Measurements from ENCODE around the gene TMEM108.

The TMEM108 gene

DNA sequence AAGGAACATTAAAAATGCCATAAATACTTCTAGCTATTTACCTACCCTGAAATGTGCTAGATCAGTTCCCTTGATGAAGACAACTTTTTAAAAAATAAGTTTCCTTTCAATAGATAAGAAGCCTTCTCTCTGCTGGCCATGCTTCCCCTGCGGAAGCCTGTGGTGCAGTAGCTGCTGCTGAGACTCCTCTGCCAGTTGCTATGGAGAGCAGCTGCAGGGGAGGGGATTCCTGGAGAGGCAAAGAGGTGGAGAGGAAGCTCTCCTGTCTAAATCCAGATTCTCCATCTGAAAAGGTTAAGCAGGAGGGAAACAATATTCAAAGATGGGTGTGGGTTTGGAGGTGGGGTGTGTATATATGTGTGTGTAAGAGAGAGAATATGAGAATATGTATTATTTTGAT is 291.9 kb downstream of the TMEM108 start:
- no peak for FAIRE-seq
- DNase-seq (ENCODE audit: insufficient read length, low spot score), result no peak
- no peak for TF ChIP-seq PAX5 (IDR thresholded peaks at IDR 0.05; ENCODE audit: insufficient read depth, low read length, severe bottlenecking)
- TF ChIP-seq POU2F2 (IDR thresholded peaks at IDR 0.05; ENCODE audit: low read depth, low read length), result no peak
- no peak for TF ChIP-seq POLR2AphosphoS5 (IDR thresholded peaks at IDR 0.05; ENCODE audit: low read depth, low read length)
- no peak for TF ChIP-seq TAF1 (IDR thresholded peaks at IDR 0.05; ENCODE audit: low read depth, low read length)
- TF ChIP-seq SPI1 (IDR thresholded peaks at IDR 0.05; ENCODE audit: low read depth, low read length), result no peak
- no peak for TF ChIP-seq POLR2A (IDR thresholded peaks at IDR 0.05; ENCODE audit: low read depth, low read length)

DNA sequence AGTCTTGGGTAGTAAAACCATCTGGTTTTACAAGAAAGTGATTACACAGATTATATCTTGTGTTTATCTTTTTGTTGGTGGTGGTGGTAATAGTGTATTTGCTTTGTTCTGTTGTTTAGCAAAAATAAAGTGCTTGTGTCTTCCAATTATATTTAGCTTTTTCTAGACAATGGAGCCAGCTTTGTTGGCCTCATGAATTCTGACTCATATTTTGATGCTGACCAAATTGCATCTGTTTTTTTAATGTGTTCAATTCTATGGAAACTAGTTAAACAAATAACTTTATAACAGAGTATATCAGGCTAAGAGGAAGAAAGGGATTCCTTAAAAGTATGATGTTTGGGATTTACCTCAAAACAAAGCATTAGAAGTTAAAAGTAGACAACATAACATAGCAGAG is 292.3 kb downstream of the TMEM108 start:
- no peak for FAIRE-seq
- TF ChIP-seq PAX5 (IDR thresholded peaks at IDR 0.05; ENCODE audit: insufficient read depth, low read length, severe bottlenecking), result no peak
- no peak for TF ChIP-seq SPI1 (IDR thresholded peaks at IDR 0.05; ENCODE audit: low read depth, low read length)
- TF ChIP-seq POU2F2 (IDR thresholded peaks at IDR 0.05; ENCODE audit: low read depth, low read length), result no peak
- no peak for TF ChIP-seq TAF1 (IDR thresholded peaks at IDR 0.05; ENCODE audit: low read depth, low read length)
- no peak for TF ChIP-seq POLR2A (IDR thresholded peaks at IDR 0.05; ENCODE audit: low read depth, low read length)
- TF ChIP-seq POLR2AphosphoS5 (IDR thresholded peaks at IDR 0.05; ENCODE audit: low read depth, low read length), result no peak
- no peak for DNase-seq (ENCODE audit: insufficient read length, low spot score)

DNA sequence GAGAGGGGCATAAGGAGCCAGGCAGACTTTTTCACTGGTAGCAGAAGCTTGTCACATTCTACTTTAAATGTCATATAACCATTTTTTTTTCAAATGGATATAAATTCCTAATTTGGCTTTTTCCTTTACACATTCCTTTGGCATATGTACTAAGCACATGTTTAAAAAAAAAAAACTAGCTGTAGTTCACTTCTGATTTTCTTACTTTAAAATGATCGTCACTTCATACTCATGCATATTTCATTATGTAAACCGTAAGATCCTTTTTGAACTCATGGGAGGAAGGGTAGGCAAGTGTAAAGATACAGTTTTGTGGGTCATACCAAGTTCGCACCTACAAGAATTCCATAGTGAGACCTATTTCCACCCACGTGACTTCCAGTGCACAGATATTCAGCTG is 316.5 kb downstream of the TMEM108 start:
- DNase-seq (ENCODE audit: insufficient read length, low spot score), result no peak
- TF ChIP-seq POLR2AphosphoS5 (IDR thresholded peaks at IDR 0.05; ENCODE audit: low read depth, low read length) (no peak), TAF1 (IDR thresholded peaks at IDR 0.05; ENCODE audit: low read depth, low read length) (no peak), PAX5 (IDR thresholded peaks at IDR 0.05; ENCODE audit: insufficient read depth, low read length, severe bottlenecking) (no peak), SPI1 (IDR thresholded peaks at IDR 0.05; ENCODE audit: low read depth, low read length) (no peak), POU2F2 (IDR thresholded peaks at IDR 0.05; ENCODE audit: low read depth, low read length) (no peak), POLR2A (IDR thresholded peaks at IDR 0.05; ENCODE audit: low read depth, low read length) (no peak)
- FAIRE-seq, result no peak

DNA sequence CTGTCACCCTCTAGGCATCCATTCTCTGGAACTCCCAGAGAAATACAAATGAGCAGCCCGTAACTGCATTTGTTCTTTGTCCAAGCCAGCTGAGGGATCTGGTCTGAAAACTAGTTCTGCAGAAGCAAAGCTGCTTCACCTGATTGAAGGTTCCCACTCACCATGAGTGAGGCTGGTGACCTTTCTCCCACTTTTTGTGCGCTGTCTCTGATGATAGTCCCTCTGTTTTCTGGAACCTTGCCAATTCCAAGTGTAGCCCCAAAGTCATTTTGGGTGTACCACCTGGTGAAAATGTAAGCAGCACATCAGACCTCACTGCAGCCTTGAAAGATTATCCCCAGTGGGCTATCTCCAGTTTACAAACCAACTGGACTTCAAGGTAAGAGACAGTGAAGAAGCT is 322.3 kb downstream of the TMEM108 start:
- FAIRE-seq (no peak), DNase-seq (ENCODE audit: insufficient read length, low spot score) (no peak)
- no peak for TF ChIP-seq POLR2AphosphoS5 (IDR thresholded peaks at IDR 0.05; ENCODE audit: low read depth, low read length)
- no peak for TF ChIP-seq PAX5 (IDR thresholded peaks at IDR 0.05; ENCODE audit: insufficient read depth, low read length, severe bottlenecking)
- no peak for TF ChIP-seq POU2F2 (IDR thresholded peaks at IDR 0.05; ENCODE audit: low read depth, low read length)
- no peak for TF ChIP-seq POLR2A (IDR thresholded peaks at IDR 0.05; ENCODE audit: low read depth, low read length)
- TF ChIP-seq SPI1 (IDR thresholded peaks at IDR 0.05; ENCODE audit: low read depth, low read length), result no peak
- no peak for TF ChIP-seq TAF1 (IDR thresholded peaks at IDR 0.05; ENCODE audit: low read depth, low read length)

DNA sequence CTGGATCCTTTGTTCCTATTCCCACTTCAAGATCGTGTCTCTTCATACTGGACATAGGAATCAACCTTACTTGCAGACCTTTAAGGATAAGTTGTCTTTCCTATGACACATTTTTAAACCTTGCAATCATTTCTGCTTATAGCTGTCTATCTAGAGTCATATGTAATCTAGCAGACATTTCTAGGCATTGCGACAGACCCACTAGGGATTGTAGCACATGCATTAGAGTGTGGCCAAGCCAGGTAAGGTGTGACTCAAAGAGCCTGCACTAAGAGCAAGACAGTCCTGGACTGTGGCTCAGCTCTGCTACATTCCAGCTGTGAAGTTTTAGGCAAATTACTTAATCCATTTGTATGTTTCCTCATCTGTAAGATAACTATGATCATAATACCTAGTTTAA is 322.8 kb downstream of the TMEM108 start:
- DNase-seq (ENCODE audit: insufficient read length, low spot score) (no peak), FAIRE-seq (no peak)
- TF ChIP-seq PAX5 (IDR thresholded peaks at IDR 0.05; ENCODE audit: insufficient read depth, low read length, severe bottlenecking) (no peak), POU2F2 (IDR thresholded peaks at IDR 0.05; ENCODE audit: low read depth, low read length) (no peak), SPI1 (IDR thresholded peaks at IDR 0.05; ENCODE audit: low read depth, low read length) (no peak), POLR2A (IDR thresholded peaks at IDR 0.05; ENCODE audit: low read depth, low read length) (no peak), TAF1 (IDR thresholded peaks at IDR 0.05; ENCODE audit: low read depth, low read length) (no peak), POLR2AphosphoS5 (IDR thresholded peaks at IDR 0.05; ENCODE audit: low read depth, low read length) (no peak)

DNA sequence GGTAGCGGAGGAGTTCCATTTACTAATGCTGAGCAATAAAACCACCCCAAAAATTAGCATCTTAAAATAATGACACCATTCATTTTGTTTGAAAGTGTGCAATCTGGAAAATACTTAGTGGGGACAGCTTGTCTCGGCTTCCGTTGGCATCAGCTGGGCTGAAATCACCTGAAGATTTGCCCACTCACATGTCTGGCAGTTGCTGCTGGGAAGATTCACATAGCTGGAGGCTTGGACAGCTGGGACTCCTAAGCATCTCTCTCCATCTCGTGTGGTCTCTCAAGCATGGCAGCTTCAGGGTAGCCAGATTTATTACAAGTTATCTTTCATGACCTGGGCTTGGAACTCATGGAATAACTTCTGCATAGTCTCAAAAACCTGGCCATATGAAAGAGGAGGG is 323.2 kb downstream of the TMEM108 start:
- no peak for TF ChIP-seq PAX5 (IDR thresholded peaks at IDR 0.05; ENCODE audit: insufficient read depth, low read length, severe bottlenecking)
- TF ChIP-seq POLR2A (IDR thresholded peaks at IDR 0.05; ENCODE audit: low read depth, low read length), result no peak
- TF ChIP-seq TAF1 (IDR thresholded peaks at IDR 0.05; ENCODE audit: low read depth, low read length), result no peak
- no peak for TF ChIP-seq POU2F2 (IDR thresholded peaks at IDR 0.05; ENCODE audit: low read depth, low read length)
- TF ChIP-seq POLR2AphosphoS5 (IDR thresholded peaks at IDR 0.05; ENCODE audit: low read depth, low read length), result no peak
- TF ChIP-seq SPI1 (IDR thresholded peaks at IDR 0.05; ENCODE audit: low read depth, low read length), result no peak
- FAIRE-seq, result no peak
- DNase-seq (ENCODE audit: insufficient read length, low spot score), result no peak

DNA sequence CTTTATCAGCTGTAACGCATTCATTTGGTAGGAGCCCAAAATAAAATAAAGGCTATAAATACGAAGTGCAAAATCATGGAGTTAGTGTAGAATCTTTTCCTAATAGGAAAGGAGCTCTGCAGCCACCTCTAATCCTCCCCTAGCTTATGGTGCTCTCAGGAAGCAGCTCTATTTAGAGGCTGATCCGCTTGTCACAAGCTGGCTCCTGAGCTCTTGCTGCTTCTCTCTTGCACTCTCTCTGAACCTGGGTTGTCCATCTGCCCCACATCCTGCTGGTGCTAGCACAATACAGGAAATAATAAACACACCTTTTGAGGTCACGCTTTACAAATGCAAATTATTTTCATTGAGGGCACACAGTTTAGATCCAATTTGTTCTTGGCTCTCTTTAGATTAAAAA is 324.3 kb downstream of the TMEM108 start:
- no peak for DNase-seq (ENCODE audit: insufficient read length, low spot score)
- FAIRE-seq, result no peak
- TF ChIP-seq TAF1 (IDR thresholded peaks at IDR 0.05; ENCODE audit: low read depth, low read length), result no peak
- TF ChIP-seq POU2F2 (IDR thresholded peaks at IDR 0.05; ENCODE audit: low read depth, low read length), result no peak
- TF ChIP-seq POLR2AphosphoS5 (IDR thresholded peaks at IDR 0.05; ENCODE audit: low read depth, low read length), result no peak
- no peak for TF ChIP-seq POLR2A (IDR thresholded peaks at IDR 0.05; ENCODE audit: low read depth, low read length)

DNA sequence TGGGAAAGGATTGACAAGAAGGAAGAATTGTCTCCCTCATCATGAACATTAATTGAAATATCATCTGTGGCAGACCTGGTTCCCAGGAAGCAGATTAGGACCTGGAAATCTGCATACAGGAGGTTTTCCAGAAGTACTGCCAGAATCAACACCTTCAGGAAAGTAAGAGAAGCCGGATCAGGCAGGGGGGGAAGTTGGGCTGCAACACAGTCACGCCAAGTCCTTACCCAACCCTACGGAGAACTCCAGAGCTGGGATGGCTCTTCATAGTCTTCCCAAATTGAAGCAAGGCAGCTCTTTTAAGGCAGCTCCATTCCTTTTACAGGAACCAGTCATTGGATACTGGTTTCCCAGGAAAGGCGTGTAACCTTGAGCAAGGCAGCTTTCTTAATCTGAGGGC is 326.5 kb downstream of the TMEM108 start:
- DNase-seq (ENCODE audit: insufficient read length, low spot score) (no peak), FAIRE-seq (no peak)
- TF ChIP-seq POLR2A (IDR thresholded peaks at IDR 0.05; ENCODE audit: low read depth, low read length) (no peak), POLR2AphosphoS5 (IDR thresholded peaks at IDR 0.05; ENCODE audit: low read depth, low read length) (no peak), TAF1 (IDR thresholded peaks at IDR 0.05; ENCODE audit: low read depth, low read length) (no peak), PAX5 (IDR thresholded peaks at IDR 0.05; ENCODE audit: insufficient read depth, low read length, severe bottlenecking) (no peak), POU2F2 (IDR thresholded peaks at IDR 0.05; ENCODE audit: low read depth, low read length) (no peak), SPI1 (IDR thresholded peaks at IDR 0.05; ENCODE audit: low read depth, low read length) (no peak)

DNA sequence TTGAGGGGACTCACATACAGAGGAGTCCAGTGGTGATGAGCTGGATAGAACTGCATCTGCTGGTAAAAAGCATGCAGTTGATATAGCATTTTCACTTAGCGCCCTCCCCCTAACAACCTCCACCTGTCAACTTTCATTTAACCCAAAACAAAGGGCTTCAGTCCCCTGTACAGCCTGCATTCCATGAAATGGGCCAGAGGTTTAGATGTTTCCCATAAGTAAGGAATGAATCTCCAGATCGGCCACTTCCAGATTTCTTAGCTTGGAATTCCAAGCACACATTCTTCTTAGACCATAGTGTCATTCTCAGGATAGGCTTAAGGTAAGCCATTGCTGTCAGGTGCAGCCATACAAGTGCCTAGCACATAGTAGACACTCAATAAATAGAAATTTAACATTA is 328.7 kb downstream of the TMEM108 start:
- DNase-seq (ENCODE audit: insufficient read length, low spot score), result no peak
- no peak for FAIRE-seq
- no peak for TF ChIP-seq TAF1 (IDR thresholded peaks at IDR 0.05; ENCODE audit: low read depth, low read length)
- no peak for TF ChIP-seq PAX5 (IDR thresholded peaks at IDR 0.05; ENCODE audit: insufficient read depth, low read length, severe bottlenecking)
- TF ChIP-seq POLR2AphosphoS5 (IDR thresholded peaks at IDR 0.05; ENCODE audit: low read depth, low read length), result no peak
- no peak for TF ChIP-seq SPI1 (IDR thresholded peaks at IDR 0.05; ENCODE audit: low read depth, low read length)
- no peak for TF ChIP-seq POLR2A (IDR thresholded peaks at IDR 0.05; ENCODE audit: low read depth, low read length)
- TF ChIP-seq POU2F2 (IDR thresholded peaks at IDR 0.05; ENCODE audit: low read depth, low read length), result no peak

DNA sequence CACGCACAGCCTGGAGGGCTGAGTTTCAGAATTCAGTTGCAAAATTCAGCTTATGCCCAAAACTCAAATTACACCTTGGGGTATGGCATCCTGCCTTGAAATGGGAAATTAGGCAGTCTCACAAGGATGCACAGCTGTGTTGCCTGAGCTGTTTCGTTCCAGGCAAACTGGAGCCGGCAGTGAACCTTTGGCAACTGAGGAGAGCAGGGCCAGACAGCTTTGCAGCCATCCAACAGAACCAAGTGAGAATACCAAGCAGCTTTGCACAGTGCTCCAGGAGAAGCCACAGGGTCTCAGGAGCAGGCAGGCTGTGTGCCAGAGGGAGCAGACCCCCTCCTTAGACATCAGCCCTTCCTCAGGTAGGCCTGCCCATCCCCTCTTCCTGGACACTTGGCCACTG is 329.2 kb downstream of the TMEM108 start:
- FAIRE-seq, result no peak
- no peak for TF ChIP-seq POLR2AphosphoS5 (IDR thresholded peaks at IDR 0.05; ENCODE audit: low read depth, low read length)
- no peak for TF ChIP-seq PAX5 (IDR thresholded peaks at IDR 0.05; ENCODE audit: insufficient read depth, low read length, severe bottlenecking)

More for the DNA sequence above, 329.2 kb downstream of the TMEM108 start:
- no peak for DNase-seq (ENCODE audit: insufficient read length, low spot score)
